B cell (primary cell): ENCODE data around the gene SDCCAG8.

ENCODE experiments used
- CTCF ChIP-seq: fragments of 200-600 bp; IDR thresholded peaks from one replicate; pipeline ENCODE4 v1.8.0; 2022; ENCODE audit warnings: antibody characterized with exemption, mild to moderate bottlenecking
- EZH2 ChIP-seq: IDR thresholded peaks from 2 replicates; pipeline ENCODE4 v1.6.1; 2012; ENCODE audit warnings: borderline replicate concordance, low read depth, mild to moderate bottlenecking, moderate library complexity, low read length; ENCODE audit not compliant: insufficient read depth, poor library complexity, severe bottlenecking

- TF ChIP-seq CTCF (no peak), EZH2 (no peak)
These were observed 155.6 kb downstream of the SDCCAG8 start for GRCh38 chr1:243411472-243411871.
